Measurements from ENCODE around the gene FBXL17. TPM values are rescaled to one million over a fixed set of nuclear protein-coding genes. Genes with fewer than 3 reads are reported as not detected.

The FBXL17 gene
- total RNA-seq, 1 donor from 2014 or later: 15.9 TPM

GRCh38 chr5:108016101-108016500 is 365.8 kb downstream of the FBXL17 start:
- no peak overlapping the region for H3K4me3 Mint-ChIP-seq (ENCODE audit: low read depth)
- TF ChIP-seq, protein P1, sequence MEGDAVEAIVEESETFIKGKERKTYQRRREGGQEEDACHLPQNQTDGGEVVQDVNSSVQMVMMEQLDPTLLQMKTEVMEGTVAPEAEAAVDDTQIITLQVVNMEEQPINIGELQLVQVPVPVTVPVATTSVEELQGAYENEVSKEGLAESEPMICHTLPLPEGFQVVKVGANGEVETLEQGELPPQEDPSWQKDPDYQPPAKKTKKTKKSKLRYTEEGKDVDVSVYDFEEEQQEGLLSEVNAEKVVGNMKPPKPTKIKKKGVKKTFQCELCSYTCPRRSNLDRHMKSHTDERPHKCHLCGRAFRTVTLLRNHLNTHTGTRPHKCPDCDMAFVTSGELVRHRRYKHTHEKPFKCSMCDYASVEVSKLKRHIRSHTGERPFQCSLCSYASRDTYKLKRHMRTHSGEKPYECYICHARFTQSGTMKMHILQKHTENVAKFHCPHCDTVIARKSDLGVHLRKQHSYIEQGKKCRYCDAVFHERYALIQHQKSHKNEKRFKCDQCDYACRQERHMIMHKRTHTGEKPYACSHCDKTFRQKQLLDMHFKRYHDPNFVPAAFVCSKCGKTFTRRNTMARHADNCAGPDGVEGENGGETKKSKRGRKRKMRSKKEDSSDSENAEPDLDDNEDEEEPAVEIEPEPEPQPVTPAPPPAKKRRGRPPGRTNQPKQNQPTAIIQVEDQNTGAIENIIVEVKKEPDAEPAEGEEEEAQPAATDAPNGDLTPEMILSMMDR (IDR thresholded peaks at IDR 0.05; ENCODE audit: unreplicated experiment): no peak
- H3K27ac Mint-ChIP-seq: no peak overlapping the region
- DNase-seq (ENCODE audit: low spot score, unreplicated experiment): no peak
- no peaks in the 10 kb centered on the region for H3K27me3 Mint-ChIP-seq
- peaks cover 4% of the 10 kb centered on the region for H3K36me3 Mint-ChIP-seq (ENCODE audit: insufficient read depth)
- H3K4me1 Mint-ChIP-seq (ENCODE audit: low read depth): no peaks in the 10 kb centered on the region
- H3K9me3 Mint-ChIP-seq (ENCODE audit: low read depth): peaks cover 3% of the 10 kb centered on the region

GRCh38 chr5:108006791-108007190 is 375.1 kb downstream of the FBXL17 start:
- no peak overlapping the region for H3K4me3 Mint-ChIP-seq (ENCODE audit: low read depth)
- TF ChIP-seq, protein P1 (IDR thresholded peaks at IDR 0.05; ENCODE audit: unreplicated experiment): no peak
- H3K4me1 Mint-ChIP-seq (ENCODE audit: low read depth): peaks cover 3% of the 10 kb centered on the region
- no peak overlapping the region for H3K27ac Mint-ChIP-seq
- no peaks in the 10 kb centered on the region for H3K27me3 Mint-ChIP-seq
- no peaks in the 10 kb centered on the region for H3K9me3 Mint-ChIP-seq (ENCODE audit: low read depth)
- no peak for DNase-seq (ENCODE audit: low spot score, unreplicated experiment)
- H3K36me3 Mint-ChIP-seq (ENCODE audit: insufficient read depth): no peaks in the 10 kb centered on the region

GRCh38 chr5:108003178-108003577 is 378.7 kb downstream of the FBXL17 start:
- TF ChIP-seq, protein P1 (IDR thresholded peaks at IDR 0.05; ENCODE audit: unreplicated experiment): no peak
- Mint-ChIP-seq H3K4me1 (ENCODE audit: low read depth) (no peaks in the 10 kb centered on the region), H3K4me3 (ENCODE audit: low read depth) (no peak overlapping the region), H3K27me3 (no peaks in the 10 kb centered on the region), H3K9me3 (ENCODE audit: low read depth) (no peaks in the 10 kb centered on the region), H3K36me3 (ENCODE audit: insufficient read depth) (no peaks in the 10 kb centered on the region), H3K27ac (no peak overlapping the region)
- no peak for DNase-seq (ENCODE audit: low spot score, unreplicated experiment)

- Mint-ChIP-seq H3K4me3 (ENCODE audit: low read depth) (no peak overlapping the region), H3K36me3 (ENCODE audit: insufficient read depth) (no peaks in the 10 kb centered on the region), H3K27ac (no peak overlapping the region), H3K9me3 (ENCODE audit: low read depth) (no peaks in the 10 kb centered on the region), H3K27me3 (no peaks in the 10 kb centered on the region), H3K4me1 (ENCODE audit: low read depth) (no peaks in the 10 kb centered on the region)
- no peak for DNase-seq (ENCODE audit: low spot score, unreplicated experiment)
- TF ChIP-seq, protein P1 (IDR thresholded peaks at IDR 0.05; ENCODE audit: unreplicated experiment): no peak
Measured at GRCh38 chr5:108001222-108001621, 380.7 kb downstream of the FBXL17 start.

DNA sequence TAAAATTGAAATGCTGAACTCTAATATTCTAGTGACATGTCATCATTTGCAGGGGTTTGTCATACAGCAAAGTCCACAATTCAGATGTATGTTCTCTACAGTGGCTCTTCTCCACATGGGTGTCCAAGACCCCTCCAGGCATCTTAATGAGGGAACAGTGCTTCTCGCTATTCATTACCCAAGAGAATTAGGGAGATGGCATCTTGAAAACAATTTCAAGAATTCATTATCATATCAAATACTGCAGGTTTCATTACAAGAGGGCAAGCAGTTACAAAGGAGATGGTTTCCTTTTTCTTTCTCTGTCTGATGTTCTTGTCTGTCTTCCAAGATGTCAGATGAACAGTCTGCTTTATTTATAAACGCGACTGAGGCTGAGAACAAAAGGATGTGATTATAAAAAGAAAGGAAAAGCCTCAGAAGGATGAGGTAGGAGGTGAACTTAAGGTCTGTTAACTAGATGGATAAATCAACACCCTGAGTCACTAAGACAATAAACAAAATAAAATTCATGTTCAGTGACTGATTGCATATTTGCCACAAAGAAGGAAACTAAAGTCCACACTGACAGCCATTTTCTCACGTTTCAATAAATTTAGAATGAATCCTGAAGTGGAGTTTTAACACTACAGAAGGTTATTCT is 384.4 kb downstream of the FBXL17 start:
- no peaks in the 10 kb centered on the region for H3K9me3 Mint-ChIP-seq (ENCODE audit: low read depth)
- TF ChIP-seq, protein P1 (IDR thresholded peaks at IDR 0.05; ENCODE audit: unreplicated experiment): no peak
- no peaks in the 10 kb centered on the region for H3K4me1 Mint-ChIP-seq (ENCODE audit: low read depth)
- H3K36me3 Mint-ChIP-seq (ENCODE audit: insufficient read depth): no peaks in the 10 kb centered on the region
- no peak for DNase-seq (ENCODE audit: low spot score, unreplicated experiment)
- H3K27me3 Mint-ChIP-seq: no peaks in the 10 kb centered on the region
- no peak overlapping the region for H3K4me3 Mint-ChIP-seq (ENCODE audit: low read depth)
- H3K27ac Mint-ChIP-seq: no peak overlapping the region
